H9 (cell line): ENCODE data around the gene PTBP2. TPM values are rescaled to one million over a fixed set of nuclear protein-coding genes. Genes with fewer than 3 reads are reported as not detected.

Source experiments
- DNase-seq: peaks from one replicate; pipeline ENCODE4 v3.0.0-alpha.2; 2017
- H2AFZ ChIP-seq: one replicate; pipeline ENCODE4 v1.6.1; 2013; ENCODE audit warnings: mild to moderate bottlenecking, low read length, control low read depth, moderate library complexity
- H2AK5ac ChIP-seq: 2 replicates; pipeline ENCODE4 v1.6.1; 2013; ENCODE audit warnings: low read length, control low read depth, mixed read lengths; ENCODE audit not compliant: insufficient read length
- H2BK120ac ChIP-seq: one replicate; pipeline ENCODE4 v1.6.1; 2013; ENCODE audit warnings: low read depth, mild to moderate bottlenecking, low read length, control low read depth, inconsistent platforms; ENCODE audit not compliant: poor library complexity, severe bottlenecking
- H2BK12ac ChIP-seq: 2 replicates; pipeline ENCODE4 v1.6.1; 2013; ENCODE audit warnings: low read length, control low read depth, mixed read lengths, low read depth; ENCODE audit not compliant: insufficient read length
- H2BK15ac ChIP-seq: 2 replicates; pipeline ENCODE4 v1.6.1; 2013; ENCODE audit warnings: low read depth, low read length, control low read depth
- H2BK20ac ChIP-seq: one replicate; pipeline ENCODE4 v1.6.1; 2013; ENCODE audit warnings: low read depth, mild to moderate bottlenecking, low read length, control low read depth, inconsistent platforms; ENCODE audit not compliant: poor library complexity, severe bottlenecking
- H2BK5ac ChIP-seq: 2 replicates; pipeline ENCODE4 v1.6.1; 2013; ENCODE audit warnings: low read length, control low read depth, mixed read lengths; ENCODE audit not compliant: insufficient read length
- H3K14ac ChIP-seq: 2 replicates; pipeline ENCODE4 v1.6.1; 2013; ENCODE audit warnings: low read length, control low read depth; ENCODE audit not compliant: insufficient read depth
- H3K18ac ChIP-seq: 2 replicates; pipeline ENCODE4 v1.6.1; 2013; ENCODE audit warnings: low read depth, mild to moderate bottlenecking, mixed read lengths, low read length, control low read depth; ENCODE audit not compliant: insufficient read length
- H3K23ac ChIP-seq: 2 replicates; pipeline ENCODE4 v1.6.1; 2013; ENCODE audit warnings: low read length, control low read depth, mixed read lengths, low read depth; ENCODE audit not compliant: insufficient read length
- H3K23me2 ChIP-seq: 2 replicates; pipeline ENCODE4 v1.6.1; 2013; ENCODE audit warnings: low read depth, mild to moderate bottlenecking, mixed read lengths, low read length, control low read depth; ENCODE audit not compliant: insufficient read length, poor library complexity, severe bottlenecking
- H3K27ac ChIP-seq: 2 replicates; pipeline ENCODE4 v1.5.1; 2013; ENCODE audit warnings: low read length, control low read depth, mixed read lengths, low read depth; ENCODE audit not compliant: insufficient read length
- H3K27me3 ChIP-seq: 2 replicates; pipeline ENCODE4 v1.6.1; 2013; ENCODE audit warnings: low read length, control low read depth, inconsistent platforms; ENCODE audit not compliant: insufficient read depth
- H3K4ac ChIP-seq: 2 replicates; pipeline ENCODE4 v1.6.1; 2013; ENCODE audit warnings: low read depth, mild to moderate bottlenecking, control low read depth, inconsistent platforms, low read length, moderate library complexity
- H3K4me1 ChIP-seq: 2 replicates; pipeline ENCODE4 v1.6.1; 2013; ENCODE audit warnings: low read length, control low read depth, inconsistent platforms; ENCODE audit not compliant: insufficient read depth
- H3K4me2 ChIP-seq: 2 replicates; pipeline ENCODE4 v1.6.1; 2013; ENCODE audit warnings: low read length, control low read depth, mixed read lengths; ENCODE audit not compliant: insufficient read length, insufficient read depth
- H3K56ac ChIP-seq: 2 replicates; pipeline ENCODE4 v1.6.1; 2013; ENCODE audit warnings: low read depth, mild to moderate bottlenecking, mixed read lengths, low read length, control low read depth; ENCODE audit not compliant: insufficient read length
- H3K79me1 ChIP-seq: 2 replicates; pipeline ENCODE4 v1.6.1; 2013; ENCODE audit warnings: low read depth, mild to moderate bottlenecking, moderate library complexity, low read length, control low read depth, inconsistent platforms; ENCODE audit not compliant: insufficient read depth, poor library complexity, severe bottlenecking
- H3K79me2 ChIP-seq: 2 replicates; pipeline ENCODE4 v1.6.1; 2013; ENCODE audit warnings: low read length, control low read depth, inconsistent platforms; ENCODE audit not compliant: insufficient read depth
- H3K9ac ChIP-seq: 2 replicates; pipeline ENCODE4 v1.6.1; 2013; ENCODE audit warnings: low read length, control low read depth, mixed read lengths; ENCODE audit not compliant: insufficient read length; ENCODE audit errors: extremely low read depth
- H3K9me3 ChIP-seq: one replicate; pipeline ENCODE4 v1.6.1; 2013; ENCODE audit warnings: low read depth, low read length, inconsistent platforms; ENCODE audit not compliant: control insufficient read depth
- H3T11ph ChIP-seq: one replicate; pipeline ENCODE4 v1.6.1; 2013; ENCODE audit warnings: mild to moderate bottlenecking, low read length, control low read depth, inconsistent platforms
- H4K20me1 ChIP-seq: one replicate; pipeline ENCODE4 v1.6.1; 2013; ENCODE audit not compliant: control insufficient read depth, insufficient read length, insufficient read depth
- H4K5ac ChIP-seq: 2 replicates; pipeline ENCODE4 v1.6.1; 2013; ENCODE audit warnings: low read depth, mild to moderate bottlenecking, mixed read lengths, low read length, control low read depth; ENCODE audit not compliant: insufficient read length
- H4K8ac ChIP-seq: replicated peaks from 2 replicates; pipeline ENCODE4 v1.6.1; 2013; ENCODE audit warnings: low read length, control low read depth, mixed read lengths, low read depth; ENCODE audit not compliant: insufficient read length
- H4K91ac ChIP-seq: 2 replicates; pipeline ENCODE4 v1.6.1; 2013; ENCODE audit warnings: low read depth, mild to moderate bottlenecking, moderate library complexity, mixed read lengths, low read length, control low read depth; ENCODE audit not compliant: insufficient read length
- H3K27ac Mint-ChIP-seq, 3 experiments: 2 replicates in 2 of 3; 3 replicates in 1 of 3; pipeline ENCODE4 v1.8.0; 2020 to 2021; ENCODE audit warnings: mixed read lengths in 3 of 3, mild to moderate bottlenecking in 1 of 3, moderate library complexity in 1 of 3
- H3K27me3 Mint-ChIP-seq: 2 replicates; pipeline ENCODE4 v1.8.0; 2021; ENCODE audit warnings: low read depth, mild to moderate bottlenecking, moderate library complexity, mixed read lengths
- H3K36me3 Mint-ChIP-seq, 3 experiments: 2 replicates in 2 of 3; 3 replicates in 1 of 3; pipeline ENCODE4 v1.8.0; 2020 to 2021; ENCODE audit warnings: low read depth in 3 of 3, mixed read lengths in 3 of 3; ENCODE audit not compliant: insufficient read depth in 1 of 3
- H3K4me1 Mint-ChIP-seq, 2 experiments: 2 replicates each; pipeline ENCODE4 v1.8.0; 2020; ENCODE audit warnings: mixed read lengths in 2 of 2
- H3K4me3 Mint-ChIP-seq, 2 experiments: 2 replicates in 1 of 2; 3 replicates in 1 of 2; pipeline ENCODE4 v1.8.0; 2020 to 2021; ENCODE audit warnings: mild to moderate bottlenecking in 2 of 2, mixed read lengths in 2 of 2, moderate library complexity in 1 of 2
- H3K9me3 Mint-ChIP-seq, 2 experiments: 2 replicates in 1 of 2; 3 replicates in 1 of 2; pipeline ENCODE4 v1.8.0; 2020; ENCODE audit warnings: mild to moderate bottlenecking in 2 of 2, mixed read lengths in 2 of 2, moderate library complexity in 1 of 2
- CTCF ChIP-seq: fragments of 200-600 bp; sonication (generic); conservative IDR thresholded peaks from 3 replicates; pipeline ENCODE4 v1.8.0; 2021; ENCODE audit warnings: antibody characterized with exemption, mild to moderate bottlenecking
- WGBS: extraction: QIAGEN DNeasy Blood & Tissue Kit; methylation state at CpG from one replicate; pipeline ENCODE4 v1.1.7; 2013; ENCODE audit warnings: missing lambda C conversion rate, low lambda C conversion rate, mixed read lengths; ENCODE audit not compliant: insufficient read length; ENCODE audit errors: extremely low coverage; 5-methylcytosine and 5-hydroxymethylcytosine counted together
- total RNA-seq: library from RNA; stranded (reverse); gene quantifications from 2 replicates; pipeline ENCODE4 v1.2.1, GENCODE V29; 2021

PTBP2 gene
- total RNA-seq, 1 experiment from 2014 or later, result 75.4 TPM

- no peak overlapping the region for H3K4ac ChIP-seq
- WGBS, result no CpG with 5 or more reads among the region's 1 CpG
- no peak overlapping the region for H3K4me3 Mint-ChIP-seq
Observed at GRCh38 chr1:96833376-96833775, 111.8 kb downstream of the PTBP2 start.

More at GRCh38 chr1:96833376-96833775, 111.8 kb downstream of the PTBP2 start:
- Mint-ChIP-seq H3K27me3 (no peaks in the 10 kb centered on the region), H3K36me3 (no peaks in the 10 kb centered on the region), H3K27ac (no peak overlapping the region), H3K9me3 (no peaks in the 10 kb centered on the region), H3K4me1 (peaks cover 0 to 8% of the 10 kb centered on the region in 2 experiments; a peak in 3 of 4 replicates)
- H2BK20ac ChIP-seq, result no peak overlapping the region
- no peak overlapping the region for H2BK12ac ChIP-seq
- no peak overlapping the region for H3K27ac ChIP-seq
- no peak overlapping the region for H4K8ac ChIP-seq
- H3K27me3 ChIP-seq, result no peaks in the 10 kb centered on the region
- no peaks in the 10 kb centered on the region for H3K79me2 ChIP-seq
- DNase-seq, result no peak
- TF ChIP-seq CTCF, result no peak
- no peak overlapping the region for H3T11ph ChIP-seq
- H2BK15ac ChIP-seq, result no peak overlapping the region
- H4K5ac ChIP-seq, result no peak overlapping the region
- no peak overlapping the region for H3K18ac ChIP-seq
- H3K23ac ChIP-seq, result no peak overlapping the region
- H2BK5ac ChIP-seq, result no peak overlapping the region
- no peak overlapping the region for H3K4me2 ChIP-seq
- no peaks in the 10 kb centered on the region for H3K79me1 ChIP-seq
- H3K14ac ChIP-seq, result no peak overlapping the region
- no peak overlapping the region for H3K9ac ChIP-seq
- H2AK5ac ChIP-seq, result no peak overlapping the region
- no peak overlapping the region for H3K56ac ChIP-seq
- H3K9me3 ChIP-seq, result no peaks in the 10 kb centered on the region
- no peak overlapping the region for H2BK120ac ChIP-seq
- H3K4me1 ChIP-seq, result no peaks in the 10 kb centered on the region
- no peak overlapping the region for H4K91ac ChIP-seq
- no peaks in the 10 kb centered on the region for H3K23me2 ChIP-seq
- H4K20me1 ChIP-seq, result no peaks in the 10 kb centered on the region
- no peak overlapping the region for H2AFZ ChIP-seq
